DOHH2 (cell line): ENCODE data around the gene SLC5A6.

ENCODE experiments used
- H3F3A ChIP-seq: fragments of 200-600 bp; sonication (generic), shearing (Covaris generic); 2 replicates; pipeline ENCODE4 v1.6.0; 2016; ENCODE audit warnings: antibody characterized with exemption, mild to moderate bottlenecking; ENCODE audit not compliant: control insufficient read depth, insufficient read depth
- H3K27ac ChIP-seq: fragments of 200-600 bp; sonication (generic); 2 replicates; pipeline ENCODE4 v1.5.1; 2014; ENCODE audit warnings: low read depth, mild to moderate bottlenecking, low read length, moderate library complexity
- H3K27me3 ChIP-seq: fragments of 200-600 bp; sonication (generic); 2 replicates; pipeline ENCODE4 v1.6.1; 2014; ENCODE audit warnings: mild to moderate bottlenecking, low read length, mixed read lengths; ENCODE audit not compliant: control insufficient read depth
- H3K36me3 ChIP-seq: fragments of 200-600 bp; sonication (generic); 2 replicates; pipeline ENCODE4 v1.6.1; 2014; ENCODE audit warnings: mild to moderate bottlenecking, low read length, moderate library complexity, mixed read lengths; ENCODE audit not compliant: control insufficient read depth
- H3K4me1 ChIP-seq: fragments of 200-600 bp; sonication (generic); 2 replicates; pipeline ENCODE4 v1.6.1; 2014; ENCODE audit warnings: mild to moderate bottlenecking, low read length, mixed read lengths; ENCODE audit not compliant: control insufficient read depth
- H3K4me2 ChIP-seq: fragments of 200-600 bp; sonication (generic); 2 replicates; pipeline ENCODE4 v1.6.0; 2014; ENCODE audit warnings: mild to moderate bottlenecking, low read length, moderate library complexity
- H3K4me3 ChIP-seq: fragments of 200-600 bp; sonication (generic); 2 replicates; pipeline ENCODE4 v1.5.1; 2014; ENCODE audit warnings: mild to moderate bottlenecking, low read length, mixed read lengths
- H3K79me2 ChIP-seq: fragments of 200-600 bp; sonication (generic); 2 replicates; pipeline ENCODE4 v1.6.1; 2014; ENCODE audit warnings: mild to moderate bottlenecking, low read length, mixed read lengths; ENCODE audit not compliant: control insufficient read depth
- H3K9me2 ChIP-seq: fragments of 200-600 bp; sonication (generic); replicated peaks from 2 replicates; pipeline ENCODE4 v1.6.1; 2014; ENCODE audit warnings: mild to moderate bottlenecking, low read length, mixed read lengths; ENCODE audit not compliant: control insufficient read depth
- H3K9me3 ChIP-seq: fragments of 200-600 bp; sonication (generic); 2 replicates; pipeline ENCODE4 v1.6.1; 2014; ENCODE audit warnings: antibody characterized with exemption, low read length, mixed read lengths; ENCODE audit not compliant: control insufficient read depth, insufficient read depth
- H4K20me1 ChIP-seq: fragments of 200-600 bp; sonication (generic); 2 replicates; pipeline ENCODE4 v1.6.0; 2014; ENCODE audit warnings: low read depth, mild to moderate bottlenecking, antibody characterized with exemption, low read length, moderate library complexity; ENCODE audit not compliant: control insufficient read depth, insufficient read depth
- EZH2phosphoT487 ChIP-seq: fragments of 200-600 bp; sonication (generic); IDR thresholded peaks from 2 replicates; pipeline ENCODE4 v1.6.1; 2017; ENCODE audit warnings: borderline replicate concordance, mild to moderate bottlenecking, antibody characterized with exemption, low read length, moderate library complexity, mixed read lengths
- TF ChIP-seq, protein P1 (sequence below): fragments of 200-600 bp; sonication (generic); IDR thresholded peaks from one replicate; pipeline ENCODE4 v1.5.1; 2014; ENCODE audit warnings: antibody characterized with exemption, mild to moderate bottlenecking, low read depth, low read length; ENCODE audit not compliant: poor library complexity, severe bottlenecking

Gene SLC5A6

DNA sequence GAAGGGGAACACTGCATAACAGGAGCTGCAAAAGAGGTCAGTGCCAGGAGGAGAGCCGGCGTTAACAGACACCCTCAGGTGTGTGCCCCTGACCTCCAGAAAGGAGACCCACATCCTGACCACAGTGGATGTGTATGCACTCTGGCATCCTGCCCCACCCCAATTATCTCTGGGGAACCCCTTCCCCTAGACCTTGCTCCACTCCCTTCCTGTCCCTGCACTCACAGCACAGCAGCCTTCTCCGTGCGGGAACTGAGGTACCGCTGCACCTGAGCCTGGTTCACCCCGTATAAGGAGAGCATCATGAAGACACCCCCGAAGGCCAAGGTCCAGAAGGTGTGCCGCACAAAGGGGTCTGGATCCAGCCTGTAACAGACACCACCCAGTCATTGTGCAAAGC lies 7.5 kb downstream of the SLC5A6 start:
- Histone ChIP-seq H3K9me2 (no peaks in the 10 kb centered on the region), H3K4me1 (peaks cover 9% of the 10 kb centered on the region), H3K27ac (no peak overlapping the region), H3K4me2 (no peak overlapping the region), H3K36me3 (peaks cover 88% of the 10 kb centered on the region), H3F3A (no peaks in the 10 kb centered on the region), H3K27me3 (no peaks in the 10 kb centered on the region), H3K79me2 (peaks cover 8% of the 10 kb centered on the region), H4K20me1 (no peaks in the 10 kb centered on the region), H3K9me3 (no peaks in the 10 kb centered on the region), H3K4me3 (no peak overlapping the region)
- no peak for TF ChIP-seq EZH2phosphoT487
- TF ChIP-seq, protein P1, sequence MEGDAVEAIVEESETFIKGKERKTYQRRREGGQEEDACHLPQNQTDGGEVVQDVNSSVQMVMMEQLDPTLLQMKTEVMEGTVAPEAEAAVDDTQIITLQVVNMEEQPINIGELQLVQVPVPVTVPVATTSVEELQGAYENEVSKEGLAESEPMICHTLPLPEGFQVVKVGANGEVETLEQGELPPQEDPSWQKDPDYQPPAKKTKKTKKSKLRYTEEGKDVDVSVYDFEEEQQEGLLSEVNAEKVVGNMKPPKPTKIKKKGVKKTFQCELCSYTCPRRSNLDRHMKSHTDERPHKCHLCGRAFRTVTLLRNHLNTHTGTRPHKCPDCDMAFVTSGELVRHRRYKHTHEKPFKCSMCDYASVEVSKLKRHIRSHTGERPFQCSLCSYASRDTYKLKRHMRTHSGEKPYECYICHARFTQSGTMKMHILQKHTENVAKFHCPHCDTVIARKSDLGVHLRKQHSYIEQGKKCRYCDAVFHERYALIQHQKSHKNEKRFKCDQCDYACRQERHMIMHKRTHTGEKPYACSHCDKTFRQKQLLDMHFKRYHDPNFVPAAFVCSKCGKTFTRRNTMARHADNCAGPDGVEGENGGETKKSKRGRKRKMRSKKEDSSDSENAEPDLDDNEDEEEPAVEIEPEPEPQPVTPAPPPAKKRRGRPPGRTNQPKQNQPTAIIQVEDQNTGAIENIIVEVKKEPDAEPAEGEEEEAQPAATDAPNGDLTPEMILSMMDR, result no peak

DNA sequence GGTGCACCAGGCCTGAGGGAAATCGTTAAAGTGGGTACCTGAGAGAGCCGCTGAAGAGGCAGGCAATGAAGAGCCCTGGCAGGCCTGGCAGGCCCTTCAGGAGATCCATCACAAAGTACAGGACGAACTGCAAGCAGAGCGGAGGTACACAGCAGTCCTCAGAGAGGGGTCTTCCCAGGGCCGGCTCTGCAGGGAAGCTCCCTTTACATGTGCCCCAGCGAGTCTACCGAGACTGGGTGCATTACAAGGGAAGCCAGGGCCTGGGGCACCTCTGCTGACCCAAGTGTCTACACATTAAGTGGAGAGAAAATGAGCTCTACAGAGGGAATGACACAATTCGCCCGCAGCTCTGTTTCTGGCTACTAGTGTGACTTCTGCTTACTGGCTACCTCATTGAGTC lies 8.3 kb downstream of the SLC5A6 start:
- H3K4me1 ChIP-seq, result 0 out of 2 replicates have a peak, but pooled peaks cover 1% of the 10 kb centered on the region
- no peaks in the 10 kb centered on the region for H3F3A ChIP-seq
- H3K27me3 ChIP-seq, result no peaks in the 10 kb centered on the region
- TF ChIP-seq, protein P1, result no peak
- no peak for TF ChIP-seq EZH2phosphoT487
- H3K36me3 ChIP-seq, result peaks cover 86% of the 10 kb centered on the region
- no peaks in the 10 kb centered on the region for H3K9me2 ChIP-seq
- peaks cover 2% of the 10 kb centered on the region; the same call in 1 of the 2 replicates for H3K79me2 ChIP-seq
- no peak overlapping the region for H3K4me2 ChIP-seq
- no peak overlapping the region for H3K27ac ChIP-seq
- no peaks in the 10 kb centered on the region for H3K9me3 ChIP-seq
- no peak overlapping the region for H3K4me3 ChIP-seq
- H4K20me1 ChIP-seq, result no peaks in the 10 kb centered on the region

DNA sequence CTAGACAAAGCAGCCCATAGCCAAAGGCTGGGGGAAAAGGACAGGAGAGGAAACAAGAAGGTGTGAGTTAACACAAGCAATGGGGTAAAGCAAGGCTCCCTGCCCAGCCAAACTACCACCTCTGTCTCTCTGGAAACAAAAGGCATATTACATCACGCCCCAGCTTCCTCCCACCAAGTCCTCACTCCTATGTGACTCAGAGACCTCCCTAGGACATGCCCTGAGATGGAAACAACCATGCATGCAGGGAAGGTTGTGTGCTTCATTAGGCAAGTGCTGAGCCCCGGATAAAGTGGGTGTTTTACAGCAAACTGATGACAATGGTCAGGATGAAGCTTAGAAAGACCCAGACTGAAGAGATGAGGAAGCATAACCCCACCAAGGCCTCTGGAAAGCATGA lies 9.2 kb downstream of the SLC5A6 start:
- H3K4me2 ChIP-seq, result no peak overlapping the region

More for the DNA sequence above, 9.2 kb downstream of the SLC5A6 start:
- Histone ChIP-seq H3K79me2 (no peaks in the 10 kb centered on the region), H3K27ac (no peak overlapping the region), H3K36me3 (peaks cover 77% of the 10 kb centered on the region), H3K4me3 (no peak overlapping the region), H3F3A (no peaks in the 10 kb centered on the region), H3K9me2 (no peaks in the 10 kb centered on the region), H4K20me1 (no peaks in the 10 kb centered on the region), H3K9me3 (no peaks in the 10 kb centered on the region), H3K4me1 (peaks cover 4% of the 10 kb centered on the region), H3K27me3 (no peaks in the 10 kb centered on the region)
- TF ChIP-seq, protein P1, result no peak
- TF ChIP-seq EZH2phosphoT487, result no peak
